HEK293T (cell line): Measurements from ENCODE around the gene TGM5.

Source experiments
- CTCF ChIA-PET: fragments of 350-600 bp; formaldehyde crosslinking; extraction: SDS; loops from one replicate; lab custom pipeline; 2021; ENCODE audit warnings: antibody characterized with exemption, inconsistent platforms; lab: Yijun Ruan, JAX
- POLR2A ChIA-PET: fragments of 350-600 bp; formaldehyde crosslinking; extraction: SDS; loops from one replicate; lab custom pipeline; 2020; ENCODE audit warnings: antibody characterized with exemption, inconsistent platforms; lab: Yijun Ruan, JAX
- DNase-seq: peaks from one replicate; pipeline ENCODE4 v3.0.0; 2012; ENCODE audit warnings: mixed read lengths; ENCODE audit errors: extremely low spot score
- ARNT ChIP-seq: fragments of 450-650 bp; IDR thresholded peaks from 2 replicates; pipeline ENCODE4 v1.6.1; 2017; ENCODE audit warnings: mild to moderate bottlenecking
- BHLHE40 ChIP-seq: fragments of 450-650 bp; IDR thresholded peaks from 2 replicates; pipeline ENCODE4 v1.6.1; 2016; ENCODE audit warnings: mild to moderate bottlenecking, moderate library complexity, borderline replicate concordance
- CTBP1 ChIP-seq: fragments of 450-650 bp; IDR thresholded peaks from 2 replicates; pipeline ENCODE4 v1.6.1; 2016; ENCODE audit warnings: borderline replicate concordance
- ELF4 ChIP-seq: fragments of 450-650 bp; IDR thresholded peaks from 2 replicates; pipeline ENCODE4 v1.6.1; 2017; ENCODE audit warnings: antibody characterized with exemption
- FOXA1 ChIP-seq: fragments of 450-650 bp; IDR thresholded peaks from 2 replicates; pipeline ENCODE4 v1.6.1; 2016; ENCODE audit warnings: mild to moderate bottlenecking
- FOXK2 ChIP-seq: fragments of 450-650 bp; IDR thresholded peaks from 2 replicates; pipeline ENCODE4 v1.6.1; 2016; ENCODE audit warnings: mild to moderate bottlenecking
- FOXM1 ChIP-seq: fragments of 450-650 bp; IDR thresholded peaks from 2 replicates; pipeline ENCODE4 v1.6.1; 2017; ENCODE audit warnings: mild to moderate bottlenecking, borderline replicate concordance
- HDGF ChIP-seq: fragments of 450-650 bp; IDR thresholded peaks from 2 replicates; pipeline ENCODE4 v1.6.1; 2017; ENCODE audit warnings: antibody characterized with exemption, borderline replicate concordance
- L3MBTL2 ChIP-seq: fragments of 450-650 bp; conservative IDR thresholded peaks from 2 replicates; pipeline ENCODE4 v1.6.1; 2016; ENCODE audit warnings: mild to moderate bottlenecking
- LEF1 ChIP-seq: fragments of 450-650 bp; IDR thresholded peaks from 2 replicates; pipeline ENCODE4 v1.6.1; 2017; ENCODE audit warnings: mild to moderate bottlenecking, borderline replicate concordance
- NFRKB ChIP-seq: fragments of 450-650 bp; IDR thresholded peaks from 2 replicates; pipeline ENCODE4 v1.6.1; 2016; ENCODE audit warnings: mild to moderate bottlenecking, moderate library complexity
- SP1 ChIP-seq: fragments of 450-650 bp; IDR thresholded peaks from 2 replicates; pipeline ENCODE4 v1.6.1; 2017
- SUZ12 ChIP-seq: fragments of 450-650 bp; IDR thresholded peaks from 2 replicates; pipeline ENCODE4 v1.6.1; 2016; ENCODE audit warnings: mild to moderate bottlenecking
- TARDBP ChIP-seq: fragments of 450-650 bp; IDR thresholded peaks from 2 replicates; pipeline ENCODE4 v1.6.1; 2016
- ZNF384 ChIP-seq: fragments of 450-650 bp; IDR thresholded peaks from 2 replicates; pipeline ENCODE4 v1.6.1; 2016
- TF ChIP-seq, protein P1 (sequence below): fragments of 450-650 bp; IDR thresholded peaks from 2 replicates; pipeline ENCODE4 v1.6.1; 2016

TGM5 gene

DNA sequence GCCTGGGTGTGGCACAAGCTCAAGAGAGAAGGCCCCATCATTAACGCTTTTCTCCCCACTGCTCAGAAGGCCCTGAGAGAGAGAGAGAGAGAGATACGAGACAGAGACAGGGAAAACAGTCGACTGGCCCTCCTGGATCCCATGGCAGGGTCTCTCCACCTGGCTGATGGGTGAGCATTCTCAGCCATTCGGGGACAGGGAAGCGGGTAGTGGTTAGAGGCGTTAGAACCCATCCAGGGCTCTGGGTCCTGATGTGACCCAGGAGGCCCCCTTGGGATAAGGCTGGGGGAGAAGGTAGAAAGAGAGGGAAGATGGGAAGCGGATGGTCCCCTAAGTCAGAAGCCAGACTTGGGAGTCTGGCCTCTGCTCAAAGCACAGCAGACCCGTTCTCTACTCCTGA, 7.9 kb downstream of the TGM5 start:
- no peak for TF ChIP-seq LEF1
- CTCF ChIA-PET: no interaction called here
- POLR2A ChIA-PET: no interaction called here
- no peak for DNase-seq

DNA sequence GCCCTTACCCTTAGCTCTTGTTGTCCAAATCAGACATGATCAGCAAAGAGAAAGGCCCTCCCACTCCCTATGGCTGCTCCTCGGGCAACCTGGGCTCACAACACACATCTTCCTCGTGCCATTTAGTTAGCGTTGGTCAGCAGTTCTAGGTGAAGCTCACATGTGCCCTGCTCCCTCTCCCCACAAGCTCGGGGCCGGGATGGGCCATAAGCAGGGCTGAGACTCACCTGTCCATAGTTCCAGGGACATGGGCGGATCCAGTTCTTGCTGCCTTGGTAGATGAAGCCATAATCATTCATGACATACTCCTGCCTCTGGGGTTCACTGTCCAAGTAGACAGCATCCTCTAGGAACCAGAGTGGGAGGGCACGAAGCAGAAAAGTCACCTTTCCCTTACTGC, 10.4 kb downstream of the TGM5 start:
- TF ChIP-seq LEF1 (no peak), ELF4 (no peak), SP1 (no peak)
- ChIA-PET POLR2A (no interaction called here), CTCF (no interaction called here)
- DNase-seq: no peak

DNA sequence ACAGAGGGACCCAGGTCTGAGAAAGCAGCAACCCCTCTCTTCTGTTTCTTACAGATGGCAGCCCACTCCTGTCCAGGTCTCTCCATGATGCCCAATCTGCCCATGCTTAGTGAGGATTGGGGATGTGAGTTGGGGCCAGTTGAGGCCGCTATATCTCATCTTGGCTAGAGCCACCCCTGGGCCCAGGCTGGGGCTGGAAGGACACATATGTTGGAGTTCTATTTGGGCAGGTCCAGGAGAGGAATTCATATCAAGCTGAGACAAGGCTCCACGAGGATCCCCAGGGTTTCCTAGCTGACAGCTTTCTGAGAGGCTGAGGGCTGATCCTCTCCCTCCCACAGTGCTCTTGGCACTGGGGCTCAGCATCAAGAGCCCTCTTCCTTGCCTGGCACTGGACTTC, 11.4 kb downstream of the TGM5 start:
- ChIA-PET POLR2A (no interaction called here), CTCF (no interaction called here)
- no peak for TF ChIP-seq NFRKB
- DNase-seq: no peak

DNA sequence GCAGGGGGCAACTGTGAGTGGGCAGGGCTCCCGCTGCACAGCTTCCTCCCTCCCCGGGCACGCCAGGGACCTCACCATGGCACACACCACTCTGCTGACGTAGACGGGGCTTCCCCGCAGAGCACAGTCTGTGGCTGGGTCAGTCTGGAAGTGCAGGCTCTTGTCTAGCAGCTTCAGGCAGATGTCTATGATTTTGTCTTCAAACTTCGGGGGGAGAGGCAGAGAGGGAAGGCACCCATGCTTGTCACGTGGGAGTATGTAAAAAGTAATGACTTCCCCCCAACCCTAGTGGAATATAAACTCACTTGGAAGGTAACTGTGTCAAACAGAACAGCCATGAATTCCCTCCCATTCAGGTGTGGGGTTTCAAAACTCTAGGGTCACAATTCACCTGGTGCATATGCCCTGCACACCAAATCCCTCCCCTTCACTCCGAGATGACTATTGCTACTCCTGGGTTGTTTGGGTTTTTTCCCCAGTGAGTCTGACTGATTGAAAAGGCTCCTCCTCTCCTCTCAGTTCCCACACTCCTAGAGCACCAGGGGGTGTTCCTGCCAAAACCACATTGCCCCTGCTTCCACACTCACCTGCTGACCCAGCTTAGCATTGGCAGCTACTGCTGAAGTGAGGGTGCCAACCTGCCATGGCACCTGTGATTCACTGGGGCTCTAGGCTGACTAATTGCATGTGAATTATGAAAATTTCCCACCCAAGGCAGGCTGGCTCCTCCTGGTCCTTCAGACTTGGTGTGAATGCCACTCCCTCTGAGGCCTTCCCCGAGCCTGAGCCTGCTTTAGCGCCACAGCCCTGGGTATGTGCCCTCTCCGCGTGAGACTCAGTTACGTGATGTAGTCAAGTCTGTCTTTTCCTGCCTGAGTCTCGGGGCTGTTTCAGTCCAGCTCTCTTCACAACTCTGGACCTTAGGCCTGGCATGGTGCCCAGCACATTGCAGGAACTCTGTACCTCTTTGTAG, 13.0 kb downstream of the TGM5 start:
- POLR2A ChIA-PET: no interaction called here

DNA sequence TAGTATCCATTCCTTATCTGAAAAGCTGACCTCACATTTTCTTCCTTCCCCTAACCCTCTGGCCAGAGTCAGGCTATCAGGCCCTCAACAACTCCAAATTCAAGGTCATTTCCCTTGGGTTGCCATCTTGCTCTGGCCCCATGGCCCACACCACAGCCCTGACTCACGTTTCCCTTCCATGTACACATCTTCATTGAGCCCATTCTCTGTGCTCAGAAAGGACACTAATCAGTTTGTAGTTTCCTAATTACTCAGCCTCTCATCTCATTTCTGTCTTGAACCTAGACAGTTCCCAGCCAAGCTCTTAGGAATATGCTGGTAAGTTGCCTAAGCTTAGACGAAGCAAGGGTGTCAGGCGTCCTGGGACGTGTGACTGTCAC, 14.9 kb downstream of the TGM5 start:
- no peak for TF ChIP-seq SUZ12
- TF ChIP-seq ELF4: no peak
- TF ChIP-seq NFRKB: no peak
- TF ChIP-seq LEF1: no peak
- no peak for TF ChIP-seq ZNF384
- no peak for TF ChIP-seq FOXM1
- TF ChIP-seq, protein P1, sequence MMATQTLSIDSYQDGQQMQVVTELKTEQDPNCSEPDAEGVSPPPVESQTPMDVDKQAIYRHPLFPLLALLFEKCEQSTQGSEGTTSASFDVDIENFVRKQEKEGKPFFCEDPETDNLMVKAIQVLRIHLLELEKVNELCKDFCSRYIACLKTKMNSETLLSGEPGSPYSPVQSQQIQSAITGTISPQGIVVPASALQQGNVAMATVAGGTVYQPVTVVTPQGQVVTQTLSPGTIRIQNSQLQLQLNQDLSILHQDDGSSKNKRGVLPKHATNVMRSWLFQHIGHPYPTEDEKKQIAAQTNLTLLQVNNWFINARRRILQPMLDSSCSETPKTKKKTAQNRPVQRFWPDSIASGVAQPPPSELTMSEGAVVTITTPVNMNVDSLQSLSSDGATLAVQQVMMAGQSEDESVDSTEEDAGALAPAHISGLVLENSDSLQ: no peak
- TF ChIP-seq TARDBP: no peak
- no peak for TF ChIP-seq CTBP1
- TF ChIP-seq FOXA1: no peak
- TF ChIP-seq FOXK2: no peak
- no peak for TF ChIP-seq ARNT
- no peak for TF ChIP-seq L3MBTL2
- POLR2A ChIA-PET: no interaction called here
- CTCF ChIA-PET: no interaction called here
- no peak for DNase-seq

More for the DNA sequence above, 13.0 kb downstream of the TGM5 start:
- CTCF ChIA-PET: no interaction called here
- no peak for TF ChIP-seq FOXM1
- no peak for TF ChIP-seq FOXA1
- TF ChIP-seq L3MBTL2: no peak
- no peak for TF ChIP-seq BHLHE40
- TF ChIP-seq NFRKB: no peak
- TF ChIP-seq TARDBP: no peak
- no peak for TF ChIP-seq FOXK2
- no peak for TF ChIP-seq CTBP1
- no peak for DNase-seq

DNA sequence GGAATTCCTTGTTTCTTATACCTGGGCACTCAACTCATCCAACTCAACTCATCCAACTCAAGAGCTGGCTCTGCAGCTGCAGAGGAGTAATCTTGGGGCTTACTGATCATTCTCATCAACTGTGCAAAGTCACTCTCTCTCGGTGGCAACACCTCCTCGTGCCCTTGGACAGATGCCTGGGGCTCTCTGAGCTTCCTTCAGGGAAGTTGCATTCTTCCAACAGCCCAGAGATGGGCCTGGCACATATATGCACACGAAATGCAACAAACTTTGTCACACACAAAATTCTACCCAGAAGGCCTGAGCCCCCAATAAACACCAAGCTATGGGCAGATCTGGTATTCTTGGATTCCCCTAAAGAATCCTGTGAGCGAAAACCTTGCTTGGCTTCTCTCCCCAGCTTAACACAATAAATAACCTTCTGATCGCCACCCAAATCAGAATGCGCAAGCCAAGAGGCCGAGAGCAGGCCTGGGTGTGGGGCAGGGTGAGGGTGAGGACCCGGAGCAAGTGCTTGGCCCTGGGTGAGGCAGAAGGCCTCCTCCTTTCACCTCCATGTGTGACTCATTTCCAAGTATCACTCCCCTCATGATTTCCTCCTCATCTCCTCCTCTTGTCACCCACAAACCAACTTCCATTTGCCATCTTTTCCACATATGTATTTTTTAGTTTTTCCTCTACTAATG, 15.4 kb downstream of the TGM5 start:
- TF ChIP-seq TARDBP (no peak), ZNF384 (no peak), ARNT (no peak), L3MBTL2 (no peak), LEF1 (no peak), SUZ12 (no peak), FOXA1 (no peak), ELF4 (no peak), FOXK2 (no peak), BHLHE40 (no peak), SP1 (no peak), NFRKB (no peak), CTBP1 (no peak), HDGF (no peak)
- TF ChIP-seq, protein P1: no peak
- ChIA-PET CTCF (no interaction called here), POLR2A (no interaction called here)
- DNase-seq: no peak

DNA sequence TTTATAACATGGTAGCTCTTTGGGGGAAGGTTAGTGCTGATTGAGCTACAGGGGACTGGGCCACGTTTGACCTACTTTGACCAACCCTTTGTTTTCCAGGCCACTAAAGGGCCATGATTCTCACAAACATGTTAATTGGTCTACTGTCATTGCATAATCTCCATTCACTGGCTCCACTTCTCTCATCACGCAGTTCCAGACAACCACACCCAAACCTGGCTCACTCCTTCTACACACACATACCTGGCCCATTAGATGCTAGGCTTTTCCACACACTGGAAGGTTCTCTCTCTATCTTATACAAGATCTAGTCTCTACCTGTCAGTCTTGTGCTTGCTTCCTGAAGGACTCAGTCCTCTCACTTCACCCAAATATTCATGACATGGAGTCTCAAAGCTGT, 15.9 kb downstream of the TGM5 start:
- ChIA-PET CTCF (no interaction called here), POLR2A (no interaction called here)
- no peak for DNase-seq
- TF ChIP-seq TARDBP: no peak
